Measurements from ENCODE around the gene TIMM17A.

DNA sequence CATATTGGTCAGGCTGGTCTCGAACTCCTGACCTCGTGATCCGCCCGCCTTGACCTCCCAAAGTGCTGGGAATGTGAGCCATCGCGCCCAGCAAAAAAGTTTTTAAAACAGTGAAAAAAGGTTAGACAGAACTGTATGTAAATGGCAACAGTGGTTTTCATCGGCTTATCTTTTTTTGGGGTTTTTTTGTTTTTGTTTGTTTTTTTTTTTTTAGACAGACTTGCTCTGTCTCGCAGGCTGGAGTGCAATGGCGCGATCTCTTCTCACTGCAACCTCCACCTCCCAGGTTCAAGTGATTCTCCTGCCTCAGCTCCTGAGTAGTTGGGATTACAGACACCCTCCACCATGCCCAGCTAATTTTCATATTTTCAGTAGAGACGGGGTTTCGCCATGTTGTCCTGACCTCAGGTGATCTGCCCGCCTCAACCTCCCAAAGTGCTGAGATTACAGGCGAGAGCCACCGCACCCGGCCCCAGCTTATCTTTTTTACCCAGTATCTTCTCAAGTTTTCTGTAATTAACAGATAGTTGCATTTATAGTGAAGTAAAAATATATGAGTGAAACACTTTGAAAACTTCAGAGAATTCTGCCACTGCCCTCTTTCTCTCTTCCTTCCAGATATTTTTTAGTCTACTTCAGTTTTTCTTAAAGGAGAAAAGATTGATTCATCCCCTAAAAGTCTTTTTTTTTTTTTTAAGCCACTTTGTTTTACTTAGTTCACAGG is 13.1 kb downstream of the TIMM17A start:
- TF ChIP-seq POLR2AphosphoS5 (IDR thresholded peaks at IDR 0.05) = no peak
- TF ChIP-seq CTCF (IDR thresholded peaks at IDR 0.05) = no peak

Measured in sigmoid colon (tissue), 4 donors.